GM19023 (cell line): ENCODE results near the gene AQP2.

Experiments used
- ATAC-seq: cut with Tn5 transposase; IDR thresholded peaks from one replicate; pipeline ENCODE4 v1.9.1; 2021; ENCODE audit warnings: mild to moderate bottlenecking, moderate library complexity; ENCODE audit not compliant: unreplicated experiment

Gene AQP2

GRCh38 chr12:49950273-49951251 lies at the start of gene AQP2:
AQP2 (plus strand) TSS chr12:49950737; CDS start chr12:49950831, 94 bp downstream.
- no peak for ATAC-seq

- ATAC-seq = no peak
Measured at GRCh38 chr12:49901026-49901425, 49.5 kb upstream of the AQP2 start.

- no peak for ATAC-seq
Measured at GRCh38 chr12:49901986-49902385, 48.6 kb upstream of the AQP2 start.

- ATAC-seq = no peak
Measured at GRCh38 chr12:49902399-49903350, 47.9 kb upstream of the AQP2 start.

- ATAC-seq = no peak
Measured at GRCh38 chr12:49903351-49903699, 47.2 kb upstream of the AQP2 start.

GRCh38 chr12:49903700-49904423 lies 46.7 kb upstream of the AQP2 start, which contains the start of gene FAIM2:
FAIM2 (minus strand) TSS chr12:49903900; CDS start chr12:49903792, 108 bp downstream.
- no peak for ATAC-seq

GRCh38 chr12:49904601-49905000 lies 45.9 kb upstream of the AQP2 start:
- no peak for ATAC-seq

GRCh38 chr12:49905718-49906314 lies 44.7 kb upstream of the AQP2 start:
- no peak for ATAC-seq

GRCh38 chr12:49907352-49907751 lies 43.2 kb upstream of the AQP2 start:
- ATAC-seq = no peak

- ATAC-seq = no peak
Measured at GRCh38 chr12:49909356-49909755, 41.2 kb upstream of the AQP2 start.

- ATAC-seq = no peak
Measured at GRCh38 chr12:49909826-49910225, 40.7 kb upstream of the AQP2 start.

- no peak for ATAC-seq
Measured at GRCh38 chr12:49910331-49911212, 40.0 kb upstream of the AQP2 start.

GRCh38 chr12:49911213-49911605 lies 39.3 kb upstream of the AQP2 start:
- no peak for ATAC-seq

- ATAC-seq = no peak
Measured at GRCh38 chr12:49912345-49913255, 37.9 kb upstream of the AQP2 start.

GRCh38 chr12:49916129-49916919 lies 34.2 kb upstream of the AQP2 start:
- ATAC-seq = no peak

GRCh38 chr12:49917166-49917787 lies 33.3 kb upstream of the AQP2 start:
- no peak for ATAC-seq

- ATAC-seq = no peak
Measured at GRCh38 chr12:49917788-49918173, 32.8 kb upstream of the AQP2 start.
